ENCODE measurements around the gene CFAP91.

DNA sequence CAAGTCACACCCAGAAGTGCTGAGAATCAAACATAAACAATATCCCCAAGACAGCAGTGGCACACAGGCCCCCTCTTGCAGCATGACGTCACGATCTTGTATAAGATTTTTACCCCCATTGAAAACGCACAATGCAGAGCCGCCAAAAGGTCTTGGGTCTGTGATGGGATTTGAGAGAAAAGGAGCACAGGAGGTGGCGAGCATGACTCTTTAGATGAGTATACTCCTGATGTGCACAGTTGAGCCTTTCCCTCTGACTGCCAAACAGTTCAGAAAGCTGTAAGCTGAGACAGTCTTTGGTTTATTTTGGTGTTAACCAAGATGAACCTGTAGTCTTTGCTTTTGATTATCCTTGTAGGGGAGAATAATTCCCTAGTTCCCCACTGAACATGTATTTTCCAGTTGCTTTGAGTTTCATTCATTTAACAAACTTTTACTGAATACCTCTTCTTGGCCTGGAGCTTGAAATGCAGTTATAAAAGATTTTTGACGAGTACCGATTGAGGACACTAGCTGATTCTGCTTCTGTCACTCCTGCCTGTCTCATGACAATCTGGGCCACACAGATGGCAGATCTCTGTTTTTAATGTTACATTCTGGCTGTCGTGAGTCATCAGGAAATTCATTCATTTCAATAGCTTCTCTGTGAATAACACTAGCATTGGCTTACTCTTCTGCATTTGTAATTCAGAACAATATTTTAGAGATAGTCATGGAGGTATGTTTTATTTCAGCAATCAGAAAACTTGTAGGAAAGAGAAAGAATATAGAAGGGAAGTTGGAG lies 28.9 kb downstream of the CFAP91 start:
- no peak for TF ChIP-seq EP300 (IDR thresholded peaks at IDR 0.05)
- TF ChIP-seq, protein P1, sequence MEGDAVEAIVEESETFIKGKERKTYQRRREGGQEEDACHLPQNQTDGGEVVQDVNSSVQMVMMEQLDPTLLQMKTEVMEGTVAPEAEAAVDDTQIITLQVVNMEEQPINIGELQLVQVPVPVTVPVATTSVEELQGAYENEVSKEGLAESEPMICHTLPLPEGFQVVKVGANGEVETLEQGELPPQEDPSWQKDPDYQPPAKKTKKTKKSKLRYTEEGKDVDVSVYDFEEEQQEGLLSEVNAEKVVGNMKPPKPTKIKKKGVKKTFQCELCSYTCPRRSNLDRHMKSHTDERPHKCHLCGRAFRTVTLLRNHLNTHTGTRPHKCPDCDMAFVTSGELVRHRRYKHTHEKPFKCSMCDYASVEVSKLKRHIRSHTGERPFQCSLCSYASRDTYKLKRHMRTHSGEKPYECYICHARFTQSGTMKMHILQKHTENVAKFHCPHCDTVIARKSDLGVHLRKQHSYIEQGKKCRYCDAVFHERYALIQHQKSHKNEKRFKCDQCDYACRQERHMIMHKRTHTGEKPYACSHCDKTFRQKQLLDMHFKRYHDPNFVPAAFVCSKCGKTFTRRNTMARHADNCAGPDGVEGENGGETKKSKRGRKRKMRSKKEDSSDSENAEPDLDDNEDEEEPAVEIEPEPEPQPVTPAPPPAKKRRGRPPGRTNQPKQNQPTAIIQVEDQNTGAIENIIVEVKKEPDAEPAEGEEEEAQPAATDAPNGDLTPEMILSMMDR (IDR thresholded peaks at IDR 0.05): no peak
